Measurements from ENCODE around the gene DIAPH3. TPM values are rescaled to one million over a fixed set of nuclear protein-coding genes. Genes with fewer than 3 reads are reported as not detected.
A peak's percentile ranks its signal among the peaks of the same experiment; 100 is the strongest.
"Not testable (repeated sequence)": the region's sequence is repeated elsewhere in the genome, so short reads cannot be mapped to it uniquely, and the experiment has no call there.

Gene DIAPH3
- total RNA-seq, 1 donor = 30.7 TPM

DNA sequence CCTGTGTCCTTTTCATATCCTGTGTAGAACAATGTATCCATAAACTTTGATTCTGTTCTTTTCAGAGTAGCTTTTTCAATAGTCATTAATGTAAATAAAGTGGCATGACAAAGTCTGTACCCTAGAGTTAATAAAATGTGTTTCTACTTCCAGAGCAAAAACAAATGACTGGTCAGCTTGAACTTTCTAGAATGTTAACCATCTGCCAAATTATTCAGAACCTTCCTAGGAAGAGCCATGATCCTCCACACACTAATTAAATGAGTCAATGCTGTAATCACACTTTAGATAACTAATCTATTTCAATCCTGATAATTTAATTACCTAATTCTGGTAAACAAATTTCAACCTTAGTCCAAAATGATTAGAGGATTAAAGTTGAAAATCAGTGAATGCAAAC, 73.2 kb downstream of the DIAPH3 start:
- peak; percentile 28 for DNase-seq (ENCODE audit: low read depth)
- TF ChIP-seq, protein P1, sequence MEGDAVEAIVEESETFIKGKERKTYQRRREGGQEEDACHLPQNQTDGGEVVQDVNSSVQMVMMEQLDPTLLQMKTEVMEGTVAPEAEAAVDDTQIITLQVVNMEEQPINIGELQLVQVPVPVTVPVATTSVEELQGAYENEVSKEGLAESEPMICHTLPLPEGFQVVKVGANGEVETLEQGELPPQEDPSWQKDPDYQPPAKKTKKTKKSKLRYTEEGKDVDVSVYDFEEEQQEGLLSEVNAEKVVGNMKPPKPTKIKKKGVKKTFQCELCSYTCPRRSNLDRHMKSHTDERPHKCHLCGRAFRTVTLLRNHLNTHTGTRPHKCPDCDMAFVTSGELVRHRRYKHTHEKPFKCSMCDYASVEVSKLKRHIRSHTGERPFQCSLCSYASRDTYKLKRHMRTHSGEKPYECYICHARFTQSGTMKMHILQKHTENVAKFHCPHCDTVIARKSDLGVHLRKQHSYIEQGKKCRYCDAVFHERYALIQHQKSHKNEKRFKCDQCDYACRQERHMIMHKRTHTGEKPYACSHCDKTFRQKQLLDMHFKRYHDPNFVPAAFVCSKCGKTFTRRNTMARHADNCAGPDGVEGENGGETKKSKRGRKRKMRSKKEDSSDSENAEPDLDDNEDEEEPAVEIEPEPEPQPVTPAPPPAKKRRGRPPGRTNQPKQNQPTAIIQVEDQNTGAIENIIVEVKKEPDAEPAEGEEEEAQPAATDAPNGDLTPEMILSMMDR (IDR thresholded peaks at IDR 0.05; ENCODE audit: insufficient read depth, low read depth, low read length) = no peak
- no peak overlapping the region for H3K4me3 ChIP-seq (ENCODE audit: low read depth, low read length)

DNA sequence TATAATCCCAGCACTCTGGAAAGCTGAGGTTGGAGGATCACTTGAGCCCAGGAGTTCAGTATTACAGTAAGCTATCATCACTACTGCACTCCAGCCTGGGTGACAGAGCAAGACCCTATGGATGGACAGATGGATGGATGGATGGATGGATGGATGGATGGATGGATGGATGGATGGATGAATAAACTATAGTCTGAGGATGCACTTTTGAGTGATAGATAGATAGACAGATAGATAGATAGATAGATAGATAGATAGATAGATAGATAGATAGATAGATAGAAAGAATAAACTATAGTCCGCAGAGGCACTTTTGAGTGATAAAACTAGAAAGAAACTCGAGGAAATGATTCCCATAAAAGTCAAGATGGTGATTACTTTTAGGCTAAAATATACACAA, 79.9 kb downstream of the DIAPH3 start:
- DNase-seq (ENCODE audit: low read depth); H3K4me3 ChIP-seq (ENCODE audit: low read depth, low read length): not testable (repeated sequence)

DNA sequence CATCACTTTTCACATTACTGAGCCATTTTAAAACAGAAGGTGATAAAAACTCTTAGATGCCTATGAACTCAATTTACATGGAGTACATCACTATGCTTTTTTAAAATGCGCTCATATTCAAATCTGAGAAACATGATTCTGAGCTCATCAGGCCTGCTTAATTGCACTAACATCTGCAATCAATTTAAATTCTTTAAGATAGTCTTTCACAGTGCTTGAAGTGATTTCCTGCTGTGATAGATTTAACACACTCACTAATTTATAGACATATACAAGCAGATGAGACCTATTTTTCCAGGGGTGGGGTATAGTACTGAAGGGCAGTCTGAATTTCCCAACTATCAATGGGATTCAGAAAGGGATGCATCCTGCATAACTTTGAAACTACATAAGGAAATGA, 82.9 kb downstream of the DIAPH3 start:
- TF ChIP-seq, protein P1 (IDR thresholded peaks at IDR 0.05; ENCODE audit: insufficient read depth, low read depth, low read length) = no peak
- H3K4me3 ChIP-seq (ENCODE audit: low read depth, low read length) = no peak overlapping the region
- DNase-seq (ENCODE audit: low read depth) = peak; percentile 18

DNA sequence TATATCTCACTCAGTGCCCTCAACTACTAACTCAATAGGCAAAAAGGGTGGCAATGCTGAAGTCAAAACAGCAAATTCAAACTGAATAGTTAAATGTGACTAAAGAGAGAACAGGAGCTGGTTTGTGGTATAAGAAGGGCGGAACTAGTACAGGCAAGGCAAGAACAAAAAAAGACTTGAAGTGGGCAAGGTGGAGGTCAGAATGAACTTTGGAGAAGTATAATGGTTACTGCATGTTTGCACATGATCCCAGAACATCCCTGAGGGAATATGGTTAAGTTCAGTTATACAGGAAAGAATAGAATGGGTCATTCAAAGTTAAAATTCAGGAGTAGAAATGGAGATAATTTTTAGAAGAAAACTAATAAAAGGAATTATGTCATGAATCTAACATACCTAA, 85.5 kb downstream of the DIAPH3 start:
- TF ChIP-seq, protein P1 (IDR thresholded peaks at IDR 0.05; ENCODE audit: insufficient read depth, low read depth, low read length) = no peak
- DNase-seq (ENCODE audit: low read depth) = no peak
- H3K4me3 ChIP-seq (ENCODE audit: low read depth, low read length) = no peak overlapping the region

DNA sequence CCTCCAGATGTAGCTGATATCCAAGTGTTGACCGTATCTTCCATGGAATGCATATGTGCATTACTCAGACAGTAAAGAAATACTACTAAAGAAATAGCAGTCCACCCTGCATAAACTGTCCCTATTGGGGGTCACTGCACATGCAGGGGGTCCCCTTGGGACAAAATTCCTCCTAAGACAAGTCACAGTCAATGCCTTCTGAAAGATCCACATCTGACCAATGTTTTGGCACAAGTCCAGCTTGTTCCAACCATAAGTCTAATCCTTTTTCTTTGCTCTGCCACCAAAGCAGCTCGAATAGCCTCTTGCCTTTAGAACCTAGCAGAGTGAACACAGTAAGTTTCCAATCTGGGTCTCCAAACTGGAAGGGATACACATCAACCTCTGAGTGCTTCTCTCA, 87.9 kb downstream of the DIAPH3 start:
- no peak for DNase-seq (ENCODE audit: low read depth)
- H3K4me3 ChIP-seq (ENCODE audit: low read depth, low read length) = no peak overlapping the region
- TF ChIP-seq, protein P1 (IDR thresholded peaks at IDR 0.05; ENCODE audit: insufficient read depth, low read depth, low read length) = no peak

DNA sequence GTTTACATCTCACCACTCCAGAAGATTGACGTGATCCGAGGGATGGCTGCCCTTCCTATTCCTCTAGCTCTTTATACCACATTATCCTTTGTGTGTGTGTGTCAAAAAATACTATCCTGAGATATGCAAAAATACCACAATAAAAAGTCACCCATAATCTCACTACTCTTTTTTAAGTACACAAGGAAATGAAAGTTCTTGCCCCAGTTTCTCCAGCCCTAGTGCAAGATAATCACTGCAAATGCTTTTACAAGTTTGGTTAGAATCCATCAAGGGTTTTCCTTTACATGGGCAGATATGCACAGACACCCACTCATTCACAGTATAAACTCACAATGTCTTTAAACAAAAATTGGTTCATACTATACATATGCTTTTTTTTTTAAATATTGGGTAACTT, 89.3 kb downstream of the DIAPH3 start:
- no peak overlapping the region for H3K4me3 ChIP-seq (ENCODE audit: low read depth, low read length)
- no peak for DNase-seq (ENCODE audit: low read depth)
- TF ChIP-seq, protein P1 (IDR thresholded peaks at IDR 0.05; ENCODE audit: insufficient read depth, low read depth, low read length) = no peak

DNA sequence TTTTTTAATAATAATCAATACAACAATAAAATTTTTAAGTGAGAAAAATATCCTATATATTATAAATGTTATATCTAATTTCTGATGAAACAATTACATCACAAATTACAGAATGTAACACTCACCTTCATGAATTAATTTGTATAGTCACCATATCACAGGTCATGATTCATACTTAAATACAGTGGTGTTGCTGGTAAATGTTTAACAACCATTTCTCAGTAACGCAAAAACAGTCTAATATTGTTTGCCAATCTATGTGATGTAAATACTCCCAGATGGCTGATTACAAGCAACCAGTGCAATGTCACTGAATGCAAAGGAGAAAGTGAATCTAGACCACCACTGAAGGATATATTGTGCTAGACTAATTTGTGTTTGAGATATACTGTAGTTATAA, 97.5 kb downstream of the DIAPH3 start:
- no peak overlapping the region for H3K4me3 ChIP-seq (ENCODE audit: low read depth, low read length)
- no peak for DNase-seq (ENCODE audit: low read depth)
- TF ChIP-seq, protein P1 (IDR thresholded peaks at IDR 0.05; ENCODE audit: insufficient read depth, low read depth, low read length) = no peak
